Uterus (tissue), 2 donors: ENCODE measurements around the gene CD59.

ENCODE experiments used
- CTCF ChIP-seq, 4 experiments: fragments of 200-600 bp in 2 of 4; fragments of 450-650 bp in 2 of 4; sonication (generic) in 2 of 4; IDR thresholded peaks; one replicate each; pipeline ENCODE4 v1.5.1; 2016 to 2019; ENCODE audit warnings: antibody characterized with exemption in 4 of 4, mild to moderate bottlenecking in 2 of 4, moderate library complexity in 1 of 4
- POLR2A ChIP-seq, 2 donors: fragments of 450-650 bp; IDR thresholded peaks; one replicate each; pipeline ENCODE4 v1.6.1; 2016; ENCODE audit warnings: antibody characterized with exemption in 2 of 2, mild to moderate bottlenecking in 1 of 2, moderate library complexity in 1 of 2

- no peak for TF ChIP-seq POLR2A (IDR thresholded peaks at IDR 0.05)
- no peak for TF ChIP-seq CTCF (IDR thresholded peaks at IDR 0.05)
Observed at GRCh38 chr11:33713856-33714398, 22.3 kb downstream of the CD59 start.
